ENCODE results near the gene ASIC4.
A peak's percentile ranks its signal among the peaks of the same experiment; 100 is the strongest.

The ASIC4 gene

GRCh38 chr2:219555956-219556355 is 41.7 kb downstream of the ASIC4 start:
- TF ChIP-seq CTCF (IDR thresholded peaks at IDR 0.05; ENCODE audit: borderline replicate concordance, insufficient read depth, low read depth, low read length), result no peak
- no peak overlapping the region for H3K4me3 ChIP-seq (ENCODE audit: low read depth, low read length)

DNA sequence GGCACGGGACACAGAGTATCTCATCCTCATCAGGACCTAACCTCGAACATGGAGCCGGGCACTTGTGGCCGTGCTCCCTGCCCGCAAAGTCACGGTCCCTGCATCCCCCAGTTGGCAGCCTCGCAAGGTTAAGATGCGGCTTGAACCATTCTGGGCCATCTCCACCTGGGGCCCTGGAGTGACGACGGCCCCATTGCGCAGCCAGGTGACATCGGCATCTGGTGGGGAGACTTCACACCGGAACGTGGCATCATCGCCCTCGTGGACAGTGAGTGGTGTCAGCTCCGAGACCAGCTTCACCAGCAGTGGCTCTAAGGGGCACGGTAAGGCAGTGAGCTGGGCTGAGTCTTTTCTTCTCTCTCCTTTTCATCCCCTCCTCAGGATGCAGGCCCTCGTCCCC is 42.1 kb downstream of the ASIC4 start:
- no peak for TF ChIP-seq CTCF (IDR thresholded peaks at IDR 0.05; ENCODE audit: borderline replicate concordance, insufficient read depth, low read depth, low read length)
- H3K4me3 ChIP-seq (ENCODE audit: low read depth, low read length), result no peak overlapping the region

DNA sequence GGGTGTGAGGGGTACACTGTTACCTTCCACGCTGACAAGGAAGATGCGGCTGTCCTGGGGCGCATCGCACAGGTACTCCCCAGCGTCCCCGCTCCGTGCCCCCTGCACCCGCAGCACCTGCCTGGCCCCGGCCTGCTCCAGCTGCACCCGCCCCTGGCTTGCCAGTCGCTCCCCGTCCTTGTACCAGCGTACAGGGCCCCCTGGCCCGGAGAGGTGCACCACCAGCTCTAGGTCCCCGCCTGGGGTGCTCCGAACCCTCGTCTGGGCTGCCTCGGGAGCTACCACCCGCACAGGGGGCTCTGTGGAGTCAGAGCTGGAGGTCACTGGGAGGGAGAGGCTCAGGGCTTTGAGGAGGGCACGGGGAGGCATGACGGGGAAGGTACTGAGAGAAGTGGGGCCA is 43.0 kb downstream of the ASIC4 start:
- H3K4me3 ChIP-seq (ENCODE audit: low read depth, low read length), result no peak overlapping the region
- no peak for TF ChIP-seq CTCF (IDR thresholded peaks at IDR 0.05; ENCODE audit: borderline replicate concordance, insufficient read depth, low read depth, low read length)

- no peak for TF ChIP-seq CTCF (IDR thresholded peaks at IDR 0.05; ENCODE audit: borderline replicate concordance, insufficient read depth, low read depth, low read length)
- no peak overlapping the region for H3K4me3 ChIP-seq (ENCODE audit: low read depth, low read length)
Measured at GRCh38 chr2:219557791-219558785, 43.8 kb downstream of the ASIC4 start.

DNA sequence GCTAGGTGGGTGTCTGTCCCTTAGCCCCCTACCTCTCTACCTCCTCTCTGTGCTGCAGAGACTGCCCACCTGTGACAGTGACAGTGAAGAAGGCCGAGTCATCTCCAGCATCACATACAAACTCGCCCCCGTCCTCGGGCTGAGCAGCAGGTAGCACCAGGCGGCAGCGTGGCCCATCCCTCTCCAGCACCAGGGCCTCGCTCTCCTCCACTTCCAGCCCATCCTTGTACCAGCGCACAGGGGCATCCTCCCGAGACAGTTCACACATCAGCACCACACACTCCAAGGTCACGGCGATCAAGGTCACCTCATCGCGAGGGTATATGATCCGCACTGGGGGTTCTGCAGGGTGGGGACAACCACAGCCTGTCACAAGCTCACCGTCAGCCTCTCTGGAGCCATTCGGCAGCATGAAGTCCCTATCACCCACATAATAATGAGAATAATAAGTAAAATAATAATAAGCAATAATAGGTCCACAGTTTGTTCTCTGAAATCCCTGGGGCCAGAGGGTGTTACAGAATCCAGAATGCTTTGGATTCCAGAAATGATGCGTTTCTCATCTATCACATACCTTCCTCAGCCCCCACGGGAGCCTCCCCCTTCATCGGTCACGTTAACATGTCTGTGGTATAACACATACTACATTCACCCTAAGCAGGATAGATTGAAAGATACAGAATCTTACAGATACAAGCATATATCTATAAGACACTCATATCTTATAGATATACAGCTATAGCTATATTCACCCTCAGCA is 45.1 kb downstream of the ASIC4 start:
- H3K4me3 ChIP-seq (ENCODE audit: low read depth, low read length), result no peak overlapping the region
- TF ChIP-seq CTCF (IDR thresholded peaks at IDR 0.05; ENCODE audit: borderline replicate concordance, insufficient read depth, low read depth, low read length), result no peak

GRCh38 chr2:219560037-219560892 is 46.0 kb downstream of the ASIC4 start:
- TF ChIP-seq CTCF (IDR thresholded peaks at IDR 0.05; ENCODE audit: borderline replicate concordance, insufficient read depth, low read depth, low read length), result peak; percentile 82

More at GRCh38 chr2:219560037-219560892, 46.0 kb downstream of the ASIC4 start:
- H3K4me3 ChIP-seq (ENCODE audit: low read depth, low read length), result no peak overlapping the region

All from GM12875 (cell line).